H9 (cell line): Measurements from ENCODE around the gene DENND1A. TPM values are rescaled to one million over a fixed set of nuclear protein-coding genes. Genes with fewer than 3 reads are reported as not detected.

Experiments used
- DNase-seq: peaks from one replicate; pipeline ENCODE4 v3.0.0-alpha.2; 2017
- H2AFZ ChIP-seq: one replicate; pipeline ENCODE4 v1.6.1; 2013; ENCODE audit warnings: mild to moderate bottlenecking, low read length, control low read depth, moderate library complexity
- H2AK5ac ChIP-seq: 2 replicates; pipeline ENCODE4 v1.6.1; 2013; ENCODE audit warnings: low read length, control low read depth, mixed read lengths; ENCODE audit not compliant: insufficient read length
- H2BK120ac ChIP-seq: one replicate; pipeline ENCODE4 v1.6.1; 2013; ENCODE audit warnings: low read depth, mild to moderate bottlenecking, low read length, control low read depth, inconsistent platforms; ENCODE audit not compliant: poor library complexity, severe bottlenecking
- H2BK12ac ChIP-seq: 2 replicates; pipeline ENCODE4 v1.6.1; 2013; ENCODE audit warnings: low read length, control low read depth, mixed read lengths, low read depth; ENCODE audit not compliant: insufficient read length
- H2BK15ac ChIP-seq: 2 replicates; pipeline ENCODE4 v1.6.1; 2013; ENCODE audit warnings: low read depth, low read length, control low read depth
- H2BK20ac ChIP-seq: one replicate; pipeline ENCODE4 v1.6.1; 2013; ENCODE audit warnings: low read depth, mild to moderate bottlenecking, low read length, control low read depth, inconsistent platforms; ENCODE audit not compliant: poor library complexity, severe bottlenecking
- H2BK5ac ChIP-seq: 2 replicates; pipeline ENCODE4 v1.6.1; 2013; ENCODE audit warnings: low read length, control low read depth, mixed read lengths; ENCODE audit not compliant: insufficient read length
- H3K14ac ChIP-seq: 2 replicates; pipeline ENCODE4 v1.6.1; 2013; ENCODE audit warnings: low read length, control low read depth; ENCODE audit not compliant: insufficient read depth
- H3K18ac ChIP-seq: 2 replicates; pipeline ENCODE4 v1.6.1; 2013; ENCODE audit warnings: low read depth, mild to moderate bottlenecking, mixed read lengths, low read length, control low read depth; ENCODE audit not compliant: insufficient read length
- H3K23ac ChIP-seq: 2 replicates; pipeline ENCODE4 v1.6.1; 2013; ENCODE audit warnings: low read length, control low read depth, mixed read lengths, low read depth; ENCODE audit not compliant: insufficient read length
- H3K23me2 ChIP-seq: 2 replicates; pipeline ENCODE4 v1.6.1; 2013; ENCODE audit warnings: low read depth, mild to moderate bottlenecking, mixed read lengths, low read length, control low read depth; ENCODE audit not compliant: insufficient read length, poor library complexity, severe bottlenecking
- H3K27ac ChIP-seq: 2 replicates; pipeline ENCODE4 v1.5.1; 2013; ENCODE audit warnings: low read length, control low read depth, mixed read lengths, low read depth; ENCODE audit not compliant: insufficient read length
- H3K27me3 ChIP-seq: 2 replicates; pipeline ENCODE4 v1.6.1; 2013; ENCODE audit warnings: low read length, control low read depth, inconsistent platforms; ENCODE audit not compliant: insufficient read depth
- H3K4ac ChIP-seq: 2 replicates; pipeline ENCODE4 v1.6.1; 2013; ENCODE audit warnings: low read depth, mild to moderate bottlenecking, control low read depth, inconsistent platforms, low read length, moderate library complexity
- H3K4me1 ChIP-seq: 2 replicates; pipeline ENCODE4 v1.6.1; 2013; ENCODE audit warnings: low read length, control low read depth, inconsistent platforms; ENCODE audit not compliant: insufficient read depth
- H3K4me2 ChIP-seq: 2 replicates; pipeline ENCODE4 v1.6.1; 2013; ENCODE audit warnings: low read length, control low read depth, mixed read lengths; ENCODE audit not compliant: insufficient read length, insufficient read depth
- H3K56ac ChIP-seq: 2 replicates; pipeline ENCODE4 v1.6.1; 2013; ENCODE audit warnings: low read depth, mild to moderate bottlenecking, mixed read lengths, low read length, control low read depth; ENCODE audit not compliant: insufficient read length
- H3K79me1 ChIP-seq: 2 replicates; pipeline ENCODE4 v1.6.1; 2013; ENCODE audit warnings: low read depth, mild to moderate bottlenecking, moderate library complexity, low read length, control low read depth, inconsistent platforms; ENCODE audit not compliant: insufficient read depth, poor library complexity, severe bottlenecking
- H3K79me2 ChIP-seq: 2 replicates; pipeline ENCODE4 v1.6.1; 2013; ENCODE audit warnings: low read length, control low read depth, inconsistent platforms; ENCODE audit not compliant: insufficient read depth
- H3K9ac ChIP-seq: 2 replicates; pipeline ENCODE4 v1.6.1; 2013; ENCODE audit warnings: low read length, control low read depth, mixed read lengths; ENCODE audit not compliant: insufficient read length; ENCODE audit errors: extremely low read depth
- H3K9me3 ChIP-seq: one replicate; pipeline ENCODE4 v1.6.1; 2013; ENCODE audit warnings: low read depth, low read length, inconsistent platforms; ENCODE audit not compliant: control insufficient read depth
- H3T11ph ChIP-seq: one replicate; pipeline ENCODE4 v1.6.1; 2013; ENCODE audit warnings: mild to moderate bottlenecking, low read length, control low read depth, inconsistent platforms
- H4K20me1 ChIP-seq: one replicate; pipeline ENCODE4 v1.6.1; 2013; ENCODE audit not compliant: control insufficient read depth, insufficient read length, insufficient read depth
- H4K5ac ChIP-seq: 2 replicates; pipeline ENCODE4 v1.6.1; 2013; ENCODE audit warnings: low read depth, mild to moderate bottlenecking, mixed read lengths, low read length, control low read depth; ENCODE audit not compliant: insufficient read length
- H4K8ac ChIP-seq: replicated peaks from 2 replicates; pipeline ENCODE4 v1.6.1; 2013; ENCODE audit warnings: low read length, control low read depth, mixed read lengths, low read depth; ENCODE audit not compliant: insufficient read length
- H4K91ac ChIP-seq: 2 replicates; pipeline ENCODE4 v1.6.1; 2013; ENCODE audit warnings: low read depth, mild to moderate bottlenecking, moderate library complexity, mixed read lengths, low read length, control low read depth; ENCODE audit not compliant: insufficient read length
- H3K27ac Mint-ChIP-seq, 3 experiments: 2 replicates in 2 of 3; 3 replicates in 1 of 3; pipeline ENCODE4 v1.8.0; 2020 to 2021; ENCODE audit warnings: mixed read lengths in 3 of 3, mild to moderate bottlenecking in 1 of 3, moderate library complexity in 1 of 3
- H3K27me3 Mint-ChIP-seq: 2 replicates; pipeline ENCODE4 v1.8.0; 2021; ENCODE audit warnings: low read depth, mild to moderate bottlenecking, moderate library complexity, mixed read lengths
- H3K36me3 Mint-ChIP-seq, 3 experiments: 2 replicates in 2 of 3; 3 replicates in 1 of 3; pipeline ENCODE4 v1.8.0; 2020 to 2021; ENCODE audit warnings: low read depth in 3 of 3, mixed read lengths in 3 of 3; ENCODE audit not compliant: insufficient read depth in 1 of 3
- H3K4me1 Mint-ChIP-seq, 2 experiments: 2 replicates each; pipeline ENCODE4 v1.8.0; 2020; ENCODE audit warnings: mixed read lengths in 2 of 2
- H3K4me3 Mint-ChIP-seq, 2 experiments: 2 replicates in 1 of 2; 3 replicates in 1 of 2; pipeline ENCODE4 v1.8.0; 2020 to 2021; ENCODE audit warnings: mild to moderate bottlenecking in 2 of 2, mixed read lengths in 2 of 2, moderate library complexity in 1 of 2
- H3K9me3 Mint-ChIP-seq, 2 experiments: 2 replicates in 1 of 2; 3 replicates in 1 of 2; pipeline ENCODE4 v1.8.0; 2020; ENCODE audit warnings: mild to moderate bottlenecking in 2 of 2, mixed read lengths in 2 of 2, moderate library complexity in 1 of 2
- WGBS: extraction: QIAGEN DNeasy Blood & Tissue Kit; methylation state at CpG from one replicate; pipeline ENCODE4 v1.1.7; 2013; ENCODE audit warnings: missing lambda C conversion rate, low lambda C conversion rate, mixed read lengths; ENCODE audit not compliant: insufficient read length; ENCODE audit errors: extremely low coverage; 5-methylcytosine and 5-hydroxymethylcytosine counted together
- total RNA-seq: library from RNA; stranded (reverse); gene quantifications from 2 replicates; pipeline ENCODE4 v1.2.1, GENCODE V29; 2021
- TF ChIP-seq, protein P1 (sequence below): fragments of 200-600 bp; sonication (generic); conservative IDR thresholded peaks from 3 replicates; pipeline ENCODE4 v1.8.0; 2021; ENCODE audit warnings: antibody characterized with exemption, mild to moderate bottlenecking

DENND1A gene
- total RNA-seq, 1 experiment from 2014 or later = 20.4 TPM

DNA sequence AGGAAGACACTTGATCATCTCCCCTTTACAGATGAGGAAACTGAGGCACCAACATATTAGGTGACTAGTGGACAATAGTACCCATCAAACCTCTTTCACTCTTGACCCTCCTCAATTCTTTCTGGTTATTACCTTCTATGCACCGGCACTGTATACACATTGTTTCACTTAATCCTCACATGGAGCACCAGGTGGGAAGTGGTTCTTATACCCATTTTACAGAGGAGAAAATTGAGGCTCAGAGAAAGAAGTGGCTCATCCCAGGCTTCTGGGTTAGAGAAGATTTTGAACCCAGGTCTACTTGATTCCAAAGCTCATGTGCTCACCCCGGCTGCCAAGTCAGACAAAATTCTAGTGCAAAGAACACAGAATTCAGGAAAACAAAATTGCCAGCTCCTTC, 17.4 kb upstream of the DENND1A start:
- peaks cover 19% of the 10 kb centered on the region for H3K27me3 Mint-ChIP-seq
- H2AFZ ChIP-seq = no peak overlapping the region
- H3K79me1 ChIP-seq = no peaks in the 10 kb centered on the region
- H3K4me1 ChIP-seq = no peaks in the 10 kb centered on the region
- H3K9me3 Mint-ChIP-seq = no peaks in the 10 kb centered on the region; a peak in 1 of 5 replicates
- no CpG with 5 or more reads among the region's 2 CpGs for WGBS
- no peak overlapping the region for H4K5ac ChIP-seq
- no peak overlapping the region for H3K56ac ChIP-seq
- no peak overlapping the region for H3K9ac ChIP-seq
- no peak overlapping the region for H3K18ac ChIP-seq
- no peak overlapping the region for H2BK15ac ChIP-seq
- no peak overlapping the region for H3K27ac ChIP-seq
- DNase-seq = no peak
- no peaks in the 10 kb centered on the region for H3K27me3 ChIP-seq
- no peak overlapping the region for H2BK20ac ChIP-seq
- 0 out of 4 replicates have a peak, but pooled peaks cover 0 to 4% of the 10 kb centered on the region in 2 experiments for H3K4me1 Mint-ChIP-seq
- H3K79me2 ChIP-seq = no peaks in the 10 kb centered on the region
- no peak overlapping the region for H3K27ac Mint-ChIP-seq
- H3K4ac ChIP-seq = no peak overlapping the region
- H3K14ac ChIP-seq = no peak overlapping the region
- H2BK12ac ChIP-seq = no peak overlapping the region
- H4K20me1 ChIP-seq = no peaks in the 10 kb centered on the region
- no peak overlapping the region for H2BK5ac ChIP-seq
- no peak overlapping the region for H3K4me2 ChIP-seq
- no peak overlapping the region for H2BK120ac ChIP-seq
- H3K23ac ChIP-seq = no peak overlapping the region
- no peak overlapping the region for H3T11ph ChIP-seq
- H3K23me2 ChIP-seq = no peaks in the 10 kb centered on the region
- no peaks in the 10 kb centered on the region for H3K36me3 Mint-ChIP-seq
- H4K91ac ChIP-seq = no peak overlapping the region
- H3K9me3 ChIP-seq = no peaks in the 10 kb centered on the region
- H2AK5ac ChIP-seq = no peak overlapping the region
- no peak overlapping the region for H4K8ac ChIP-seq
- TF ChIP-seq, protein P1, sequence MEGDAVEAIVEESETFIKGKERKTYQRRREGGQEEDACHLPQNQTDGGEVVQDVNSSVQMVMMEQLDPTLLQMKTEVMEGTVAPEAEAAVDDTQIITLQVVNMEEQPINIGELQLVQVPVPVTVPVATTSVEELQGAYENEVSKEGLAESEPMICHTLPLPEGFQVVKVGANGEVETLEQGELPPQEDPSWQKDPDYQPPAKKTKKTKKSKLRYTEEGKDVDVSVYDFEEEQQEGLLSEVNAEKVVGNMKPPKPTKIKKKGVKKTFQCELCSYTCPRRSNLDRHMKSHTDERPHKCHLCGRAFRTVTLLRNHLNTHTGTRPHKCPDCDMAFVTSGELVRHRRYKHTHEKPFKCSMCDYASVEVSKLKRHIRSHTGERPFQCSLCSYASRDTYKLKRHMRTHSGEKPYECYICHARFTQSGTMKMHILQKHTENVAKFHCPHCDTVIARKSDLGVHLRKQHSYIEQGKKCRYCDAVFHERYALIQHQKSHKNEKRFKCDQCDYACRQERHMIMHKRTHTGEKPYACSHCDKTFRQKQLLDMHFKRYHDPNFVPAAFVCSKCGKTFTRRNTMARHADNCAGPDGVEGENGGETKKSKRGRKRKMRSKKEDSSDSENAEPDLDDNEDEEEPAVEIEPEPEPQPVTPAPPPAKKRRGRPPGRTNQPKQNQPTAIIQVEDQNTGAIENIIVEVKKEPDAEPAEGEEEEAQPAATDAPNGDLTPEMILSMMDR = no peak
- H3K4me3 Mint-ChIP-seq = no peak overlapping the region
